Measurements from ENCODE around the gene NCKIPSD. TPM values are rescaled to one million over a fixed set of nuclear protein-coding genes. Genes with fewer than 3 reads are reported as not detected.
A peak's percentile ranks its signal among the peaks of the same experiment; 100 is the strongest.

The NCKIPSD gene
- total and polyA plus RNA-seq, 7 donors, result 7.7 to 29.3 (median 17.7) TPM

GRCh38 chr3:48636149-48636655, 49.5 kb downstream of the NCKIPSD start:
- H3K4me3 ChIP-seq, result peak overlapping the region; percentile 73 to 86 (median 80)
- H3K27me3 ChIP-seq, result no peaks in the 10 kb centered on the region
- peak overlapping the region; percentile 87 to 91 (median 87) for H3K27ac ChIP-seq
- peaks cover 0 to 17% (median 5%) of the 10 kb centered on the region in 4 donors for H3K36me3 ChIP-seq
- WGBS, 2 donors, result 45 to 46% methylated on average over 10 of the region's 10 CpGs
- H3K9me3 ChIP-seq, result no peaks in the 10 kb centered on the region
- H3K4me1 ChIP-seq, result peaks cover 0 to 26% (median 21%) of the 10 kb centered on the region in 4 donors
- intact Hi-C loops (cut with DNase I), result no loop called here
- no peak for DNase-seq
- TF ChIP-seq CTCF (IDR thresholded peaks at IDR 0.05), result no peak
- no peak for TF ChIP-seq EP300 (IDR thresholded peaks at IDR 0.05)
- no peak for TF ChIP-seq POLR2A (IDR thresholded peaks at IDR 0.05)
- no peak for TF ChIP-seq POLR2AphosphoS5 (IDR thresholded peaks at IDR 0.05)

GRCh38 chr3:48635222-48636021, 50.3 kb downstream of the NCKIPSD start, which contains the start of gene SLC26A6:
Gene SLC26A6, minus strand, starts transcription at chr3:48635461. Its CDS starts 68 bp downstream, at chr3:48635393.
- no peaks in the 10 kb centered on the region for H3K27me3 ChIP-seq
- H3K4me3 ChIP-seq, result peak within 1 kb of the TSS; percentile 73 to 86 (median 80)
- peak; percentile 98 for DNase-seq
- intact Hi-C loops (cut with DNase I), result loop anchor here (1.0 to 2.0 kb wide), 3 partner anchors 27 to 75 kb away; partner anchors contain the start of gene UQCRC1
- H3K4me1 ChIP-seq, result peaks cover 0 to 26% (median 21%) of the 10 kb centered on the region in 4 donors
- peaks cover 0 to 17% (median 7%) of the 10 kb centered on the region in 4 donors for H3K36me3 ChIP-seq
- 0 to 1% methylated on average over 68 of the region's 68 CpGs for WGBS, 2 donors
- peak; percentile 57 to 91 (median 76) for TF ChIP-seq POLR2AphosphoS5 (IDR thresholded peaks at IDR 0.05)
- TF ChIP-seq POLR2A (IDR thresholded peaks at IDR 0.05), result no peak
- peak; percentile 38 to 58 (median 43) for TF ChIP-seq CTCF (IDR thresholded peaks at IDR 0.05)
- H3K27ac ChIP-seq, result peak within 1 kb of the TSS; percentile 87 to 91 (median 87)
- H3K9me3 ChIP-seq, result no peaks in the 10 kb centered on the region

GRCh38 chr3:48634661-48635221, 51.0 kb downstream of the NCKIPSD start:
- peak; percentile 82 for DNase-seq
- peak overlapping the region; percentile 87 to 91 (median 87) for H3K27ac ChIP-seq
- no peaks in the 10 kb centered on the region for H3K27me3 ChIP-seq
- H3K4me1 ChIP-seq, result peaks cover 0 to 26% (median 21%) of the 10 kb centered on the region in 4 donors
- intact Hi-C loops (cut with DNase I), result loop anchor here (1.0 to 2.0 kb wide), 3 partner anchors 26 to 74 kb away; partner anchors contain the start of gene UQCRC1
- H3K9me3 ChIP-seq, result no peaks in the 10 kb centered on the region
- WGBS, 2 donors, result 2 to 3% methylated on average over 30 of the region's 30 CpGs
- peak overlapping the region; percentile 73 to 86 (median 80) for H3K4me3 ChIP-seq
- TF ChIP-seq CTCF (IDR thresholded peaks at IDR 0.05) (no peak), POLR2AphosphoS5 (IDR thresholded peaks at IDR 0.05) (no peak), POLR2A (IDR thresholded peaks at IDR 0.05) (no peak)
- H3K36me3 ChIP-seq, result peaks cover 0 to 22% (median 8%) of the 10 kb centered on the region in 4 donors

GRCh38 chr3:48633743-48634142, 52.0 kb downstream of the NCKIPSD start:
- WGBS, 2 donors, result 88 to 96% methylated on average over 2 of the region's 2 CpGs
- TF ChIP-seq POLR2AphosphoS5 (IDR thresholded peaks at IDR 0.05) (no peak), POLR2A (IDR thresholded peaks at IDR 0.05) (no peak), EP300 (IDR thresholded peaks at IDR 0.05) (no peak), CTCF (IDR thresholded peaks at IDR 0.05) (no peak)
- intact Hi-C loops (cut with DNase I), result loop anchor here (2.0 kb wide), 2 partner anchors 25 to 73 kb away; partner anchors contain the start of gene UQCRC1

More at GRCh38 chr3:48633743-48634142, 52.0 kb downstream of the NCKIPSD start:
- Histone ChIP-seq H3K4me3 (no peak overlapping the region), H3K9me3 (no peaks in the 10 kb centered on the region), H3K36me3 (peaks cover 0 to 27% (median 14%) of the 10 kb centered on the region in 4 donors), H3K27me3 (no peaks in the 10 kb centered on the region), H3K4me1 (peaks cover 0 to 26% (median 21%) of the 10 kb centered on the region in 4 donors), H3K27ac (no peak overlapping the region)
- no peak for DNase-seq

Measured in sigmoid colon (tissue), 7 donors.